ENCODE measurements around the gene ZNF770. TPM values are rescaled to one million over a fixed set of nuclear protein-coding genes. Genes with fewer than 3 reads are reported as not detected.
"Not testable (repeated sequence)": the region's sequence is repeated elsewhere in the genome, so short reads cannot be mapped to it uniquely, and the experiment has no call there.

Gene ZNF770
- total RNA-seq, 1 donor from 2014 or later, result 28.2 TPM

- peak overlapping the region in 1 of 2 donors; percentile 0 for H3K4me3 ChIP-seq
- no peak overlapping the region for H3K27ac ChIP-seq
- intact Hi-C loops (cut with DNase I), result no loop called here
These were observed 3.0 kb downstream of the ZNF770 start for GRCh38 chr15:34984889-34985630.

GRCh38 chr15:34976743-34977142 lies 11.3 kb downstream of the ZNF770 start:
- H3K9me3 ChIP-seq, result no peaks in the 10 kb centered on the region
- intact Hi-C loops (cut with DNase I), result no loop called here
- DNase-seq (ENCODE audit: extremely low spot score in 2 of 2), result no peak
- H3K27ac ChIP-seq, result no peak overlapping the region
- no peaks in the 10 kb centered on the region for H3K4me1 ChIP-seq
- TF ChIP-seq CTCF (IDR thresholded peaks at IDR 0.05) (no peak), POLR2A (IDR thresholded peaks at IDR 0.05) (no peak), POLR2AphosphoS5 (IDR thresholded peaks at IDR 0.05; ENCODE audit: insufficient read depth in 1 of 2, low read depth in 1 of 2) (no peak)
- H3K36me3 ChIP-seq, result no peaks in the 10 kb centered on the region
- H3K4me3 ChIP-seq, result no peak overlapping the region
- H3K27me3 ChIP-seq, result no peaks in the 10 kb centered on the region

More at GRCh38 chr15:34984889-34985630, 3.0 kb downstream of the ZNF770 start:
- no peak for DNase-seq (ENCODE audit: extremely low spot score in 2 of 2)
- peaks cover 0 to 14% of the 10 kb centered on the region in 2 donors for H3K36me3 ChIP-seq
- peaks cover 45% of the 10 kb centered on the region for H3K4me1 ChIP-seq
- no peaks in the 10 kb centered on the region for H3K27me3 ChIP-seq
- TF ChIP-seq POLR2A (IDR thresholded peaks at IDR 0.05), result no peak
- TF ChIP-seq CTCF (IDR thresholded peaks at IDR 0.05), result no peak
- TF ChIP-seq POLR2AphosphoS5 (IDR thresholded peaks at IDR 0.05; ENCODE audit: insufficient read depth in 1 of 2, low read depth in 1 of 2), result no peak
- H3K9me3 ChIP-seq, result no peaks in the 10 kb centered on the region

- H3K27ac ChIP-seq, result no peak overlapping the region
- intact Hi-C loops (cut with DNase I), result no loop called here
- no peaks in the 10 kb centered on the region for H3K36me3 ChIP-seq
- no peak for DNase-seq (ENCODE audit: extremely low spot score in 2 of 2)
- H3K4me1 ChIP-seq, result no peaks in the 10 kb centered on the region
- TF ChIP-seq POLR2A (IDR thresholded peaks at IDR 0.05) (no peak), POLR2AphosphoS5 (IDR thresholded peaks at IDR 0.05; ENCODE audit: insufficient read depth in 1 of 2, low read depth in 1 of 2) (no peak), CTCF (IDR thresholded peaks at IDR 0.05) (no peak)
- H3K27me3 ChIP-seq, result no peaks in the 10 kb centered on the region
- H3K9me3 ChIP-seq, result no peaks in the 10 kb centered on the region
- H3K4me3 ChIP-seq, result no peak overlapping the region
These were observed 12.0 kb downstream of the ZNF770 start for GRCh38 chr15:34976073-34976472.

GRCh38 chr15:34973512-34973911 lies 14.6 kb downstream of the ZNF770 start:
- intact Hi-C loops (cut with DNase I), result no loop called here
- TF ChIP-seq CTCF (IDR thresholded peaks at IDR 0.05), result no peak
- no peak for TF ChIP-seq POLR2A (IDR thresholded peaks at IDR 0.05)
- TF ChIP-seq POLR2AphosphoS5 (IDR thresholded peaks at IDR 0.05; ENCODE audit: insufficient read depth in 1 of 2, low read depth in 1 of 2), result no peak

GRCh38 chr15:34970098-34970643 lies 17.9 kb downstream of the ZNF770 start:
- DNase-seq (ENCODE audit: extremely low spot score in 2 of 2); H3K9me3 ChIP-seq; H3K27me3 ChIP-seq; intact Hi-C loops (cut with DNase I); H3K36me3 ChIP-seq: not testable (repeated sequence)
- Histone ChIP-seq H3K4me1 (peaks cover 34% of the 10 kb centered on the region), H3K27ac (peak overlapping the region; percentile 71), H3K4me3 (peak overlapping the region; percentile 71 to 90)

More at GRCh38 chr15:34973512-34973911, 14.6 kb downstream of the ZNF770 start:
- no peaks in the 10 kb centered on the region for H3K36me3 ChIP-seq
- H3K4me3 ChIP-seq, result no peak overlapping the region
- H3K9me3 ChIP-seq, result no peaks in the 10 kb centered on the region
- peaks cover 6% of the 10 kb centered on the region for H3K4me1 ChIP-seq
- no peak overlapping the region for H3K27ac ChIP-seq
- DNase-seq (ENCODE audit: extremely low spot score in 2 of 2), result no peak
- H3K27me3 ChIP-seq, result no peaks in the 10 kb centered on the region

All from vagina (tissue), 2 donors.